ENCODE results near the gene RHBDF2. TPM values are rescaled to one million over a fixed set of nuclear protein-coding genes. Genes with fewer than 3 reads are reported as not detected.
"Not testable (repeated sequence)": the region's sequence is repeated elsewhere in the genome, so short reads cannot be mapped to it uniquely, and the experiment has no call there.

RHBDF2 gene
- total and polyA plus RNA-seq, 2 experiments from 2014 or later = 4.9 to 11.0 TPM

- Histone ChIP-seq H3K79me2 (no peaks in the 10 kb centered on the region), H3K9me3 (ENCODE audit: low read depth) (no peaks in the 10 kb centered on the region), H3K4me3 (no peak overlapping the region), H2AFZ (no peak overlapping the region), H3K4me1 (ENCODE audit: insufficient read depth) (peaks cover 4% of the 10 kb centered on the region), H3K36me3 (replicated peaks; ENCODE audit: insufficient read depth, low read depth) (no peaks in the 10 kb centered on the region), H3K27me3 (no peaks in the 10 kb centered on the region), H3K9me2 (replicated peaks; ENCODE audit: insufficient read depth) (no peaks in the 10 kb centered on the region), H3K4me2 (no peak overlapping the region), H3K27ac (no peak overlapping the region), H4K20me1 (ENCODE audit: insufficient read depth, poor library complexity, severe bottlenecking) (no peaks in the 10 kb centered on the region)
- TF ChIP-seq CTCF (IDR thresholded peaks at IDR 0.05; ENCODE audit: poor library complexity) = no peak
- TF ChIP-seq EZH2phosphoT487 (IDR thresholded peaks at IDR 0.05; ENCODE audit: low read depth, severe bottlenecking, unreplicated experiment) = no peak
- no peak for TF ChIP-seq EZH2 (IDR thresholded peaks at IDR 0.05; ENCODE audit: borderline replicate concordance)
- 70% methylated on average over 14 of the region's 15 CpGs for WGBS (ENCODE audit: low lambda C conversion rate, missing lambda C conversion rate)
- DNase-seq (ENCODE audit: low spot score) = no peak
These were observed 18.1 kb upstream of the RHBDF2 start for GRCh38 chr17:76519048-76519966.

- H3K4me2 ChIP-seq = no peak overlapping the region
- 94% methylated on average over 9 of the region's 11 CpGs for WGBS (ENCODE audit: low lambda C conversion rate, missing lambda C conversion rate)
These were observed 16.4 kb upstream of the RHBDF2 start for GRCh38 chr17:76517638-76518038.

GRCh38 chr17:76515274-76515949, 14.2 kb upstream of the RHBDF2 start:
- H3K27ac ChIP-seq = no peak overlapping the region
- TF ChIP-seq EZH2 (IDR thresholded peaks at IDR 0.05; ENCODE audit: borderline replicate concordance) (no peak), CTCF (IDR thresholded peaks at IDR 0.05; ENCODE audit: poor library complexity) (no peak), EZH2phosphoT487 (IDR thresholded peaks at IDR 0.05; ENCODE audit: low read depth, severe bottlenecking, unreplicated experiment) (no peak)
- H2AFZ ChIP-seq = no peak overlapping the region
- H3K36me3 ChIP-seq (replicated peaks; ENCODE audit: insufficient read depth, low read depth) = no peaks in the 10 kb centered on the region
- H3K4me1 ChIP-seq (ENCODE audit: insufficient read depth) = peaks cover 4% of the 10 kb centered on the region
- H3K79me2 ChIP-seq = no peaks in the 10 kb centered on the region
- H3K9me3 ChIP-seq (ENCODE audit: low read depth) = no peaks in the 10 kb centered on the region
- DNase-seq (ENCODE audit: low spot score) = no peak
- no peaks in the 10 kb centered on the region for H3K27me3 ChIP-seq
- no peak overlapping the region for H3K4me3 ChIP-seq
- 89% methylated on average over 22 of the region's 22 CpGs for WGBS (ENCODE audit: low lambda C conversion rate, missing lambda C conversion rate)
- no peaks in the 10 kb centered on the region for H4K20me1 ChIP-seq (ENCODE audit: insufficient read depth, poor library complexity, severe bottlenecking)
- H3K4me2 ChIP-seq = no peak overlapping the region
- H3K9me2 ChIP-seq (replicated peaks; ENCODE audit: insufficient read depth) = no peaks in the 10 kb centered on the region

More at GRCh38 chr17:76517638-76518038, 16.4 kb upstream of the RHBDF2 start:
- no peak for TF ChIP-seq EZH2phosphoT487 (IDR thresholded peaks at IDR 0.05; ENCODE audit: low read depth, severe bottlenecking, unreplicated experiment)
- no peak for TF ChIP-seq EZH2 (IDR thresholded peaks at IDR 0.05; ENCODE audit: borderline replicate concordance)
- TF ChIP-seq CTCF (IDR thresholded peaks at IDR 0.05; ENCODE audit: poor library complexity) = no peak
- Histone ChIP-seq H2AFZ (no peak overlapping the region), H3K4me1 (ENCODE audit: insufficient read depth) (no peaks in the 10 kb centered on the region), H3K79me2 (no peaks in the 10 kb centered on the region), H3K9me3 (ENCODE audit: low read depth) (no peaks in the 10 kb centered on the region), H4K20me1 (ENCODE audit: insufficient read depth, poor library complexity, severe bottlenecking) (no peaks in the 10 kb centered on the region), H3K4me3 (no peak overlapping the region), H3K27me3 (no peaks in the 10 kb centered on the region), H3K9me2 (replicated peaks; ENCODE audit: insufficient read depth) (no peaks in the 10 kb centered on the region), H3K27ac (no peak overlapping the region), H3K36me3 (replicated peaks; ENCODE audit: insufficient read depth, low read depth) (no peaks in the 10 kb centered on the region)
- DNase-seq (ENCODE audit: low spot score) = no peak

- not testable (repeated sequence) for H3K27me3 ChIP-seq; H3K4me1 ChIP-seq (ENCODE audit: insufficient read depth); H2AFZ ChIP-seq; DNase-seq (ENCODE audit: low spot score); H3K4me2 ChIP-seq; H3K9me2 ChIP-seq (replicated peaks; ENCODE audit: insufficient read depth); H3K79me2 ChIP-seq; H3K4me3 ChIP-seq; H3K27ac ChIP-seq; H4K20me1 ChIP-seq (ENCODE audit: insufficient read depth, poor library complexity, severe bottlenecking); H3K9me3 ChIP-seq (ENCODE audit: low read depth); H3K36me3 ChIP-seq (replicated peaks; ENCODE audit: insufficient read depth, low read depth)
- WGBS (ENCODE audit: low lambda C conversion rate, missing lambda C conversion rate) = 89% methylated on average over 6 of the region's 6 CpGs
These were observed 13.1 kb upstream of the RHBDF2 start for GRCh38 chr17:76514355-76514754.
